PC-3 (cell line): ENCODE data around the gene DMD. TPM values are rescaled to one million over a fixed set of nuclear protein-coding genes. Genes with fewer than 3 reads are reported as not detected.
"Not testable (repeated sequence)": the region's sequence is repeated elsewhere in the genome, so short reads cannot be mapped to it uniquely, and the experiment has no call there.

Experiments
- ATAC-seq: fragments of 200-7000 bp; cut with Tn5 transposase; 2 replicates; pipeline ENCODE4 v1.9.1; 2020; ENCODE audit warnings: mild to moderate bottlenecking, moderate library complexity
- BruUV-seq: library from RNA; stranded (reverse); fragments of 400-500 nt; replicated peaks from 2 replicates; lab custom pipeline; 2021; lab: Mats Ljungman, UMichigan
- CTCF ChIA-PET: fragments of 300-600 bp; sonication (Branson Sonifier 250); formaldehyde crosslinking; loops from one replicate; lab custom pipeline; 2022; ENCODE audit warnings: antibody characterized with exemption; lab: Charles Lee
- POLR2A ChIA-PET: fragments of 300-600 bp; sonication (Branson Sonifier 250); formaldehyde crosslinking; loops from one replicate; lab custom pipeline; 2022; ENCODE audit warnings: antibody characterized with exemption; ENCODE audit not compliant: unreplicated experiment; lab: Charles Lee
- DNase-seq: peaks from one replicate; pipeline ENCODE4 v3.0.0-alpha.2; 2015
- H2AFZ ChIP-seq: fragments of 300-600 bp; sonication (generic); 2 replicates; pipeline ENCODE4 v1.6.0; 2016; ENCODE audit warnings: antibody characterized with exemption, low read length
- H3F3A ChIP-seq: fragments of 300-600 bp; sonication (generic); one replicate; pipeline ENCODE4 v1.6.0; 2017; ENCODE audit warnings: antibody characterized with exemption, low read length, control low read depth, mild to moderate bottlenecking; ENCODE audit not compliant: unreplicated experiment
- H3K27ac ChIP-seq: fragments of 300-600 bp; sonication (generic); 2 replicates; pipeline ENCODE4 v1.5.1; 2016; ENCODE audit warnings: mild to moderate bottlenecking, low read length
- H3K27me3 ChIP-seq: fragments of 300-600 bp; sonication (generic); 2 replicates; pipeline ENCODE4 v1.6.1; 2016; ENCODE audit warnings: low read length, mixed read lengths
- H3K36me3 ChIP-seq: fragments of 300-600 bp; sonication (generic); 2 replicates; pipeline ENCODE4 v1.6.1; 2016; ENCODE audit warnings: low read depth, mixed run types, low read length, mixed read lengths
- H3K4me1 ChIP-seq: fragments of 300-600 bp; sonication (generic); 2 replicates; pipeline ENCODE4 v1.5.1; 2016; ENCODE audit warnings: low read length; ENCODE audit not compliant: insufficient read depth
- H3K4me2 ChIP-seq: fragments of 300-600 bp; sonication (generic); 2 replicates; pipeline ENCODE4 v1.6.0; 2016; ENCODE audit warnings: low read length
- H3K4me3 ChIP-seq: fragments of 300-600 bp; sonication (generic); 2 replicates; pipeline ENCODE4 v1.5.1; 2016; ENCODE audit warnings: mild to moderate bottlenecking, low read length, mixed read lengths
- H3K79me2 ChIP-seq: fragments of 300-600 bp; sonication (generic); 2 replicates; pipeline ENCODE4 v1.6.1; 2017; ENCODE audit warnings: low read length, mixed read lengths
- H3K9ac ChIP-seq: fragments of 300-600 bp; sonication (generic); 2 replicates; pipeline ENCODE4 v1.6.0; 2016; ENCODE audit warnings: mild to moderate bottlenecking, low read length
- H3K9me2 ChIP-seq: fragments of 300-600 bp; sonication (generic); replicated peaks from 2 replicates; pipeline ENCODE4 v1.6.1; 2016; ENCODE audit warnings: mixed run types, low read length, mixed read lengths
- H3K9me3 ChIP-seq: fragments of 300-600 bp; sonication (generic); 2 replicates; pipeline ENCODE4 v1.6.1; 2016; ENCODE audit warnings: low read length, mixed read lengths
- H4K20me1 ChIP-seq: fragments of 300-600 bp; sonication (generic); 2 replicates; pipeline ENCODE4 v1.6.1; 2016; ENCODE audit warnings: low read length, mixed read lengths
- CTCF ChIP-seq: fragments of 300-600 bp; sonication (generic); conservative IDR thresholded peaks from 2 replicates; pipeline ENCODE4 v1.5.1; 2017; ENCODE audit warnings: antibody characterized with exemption, low read depth, mild to moderate bottlenecking, low read length
- EZH2 ChIP-seq: fragments of 300-600 bp; sonication (generic); IDR thresholded peaks from one replicate; pipeline ENCODE4 v1.6.1; 2017; ENCODE audit warnings: antibody characterized with exemption, mild to moderate bottlenecking, low read length; ENCODE audit not compliant: unreplicated experiment
- EZH2phosphoT487 ChIP-seq: fragments of 300-600 bp; sonication (generic); IDR thresholded peaks from 2 replicates; pipeline ENCODE4 v1.6.1; 2018; ENCODE audit warnings: mild to moderate bottlenecking, antibody characterized with exemption, low read length, borderline replicate concordance
- intact Hi-C: fragments of 100-400 bp; cut with micrococcal nuclease; formaldehyde crosslinking; loops from 2 replicates; pipeline ENCODE4 v1.9.0; 2023
- total RNA-seq: library from RNA; depleted of rRNA; stranded (reverse); fragments of >200 nt; gene quantifications from 2 replicates; pipeline ENCODE4 v1.2.3, GENCODE V29; 2014

DMD gene
- total RNA-seq, 1 experiment from 2014 or later: not detected

- Histone ChIP-seq H3K27me3 (no peaks in the 10 kb centered on the region), H3K36me3 (no peaks in the 10 kb centered on the region), H3K9ac (no peak overlapping the region), H3K9me3 (no peaks in the 10 kb centered on the region), H3K79me2 (no peaks in the 10 kb centered on the region), H3K9me2 (no peaks in the 10 kb centered on the region), H2AFZ (no peak overlapping the region), H3K4me1 (no peaks in the 10 kb centered on the region), H3K27ac (no peak overlapping the region), H3K4me2 (no peak overlapping the region), H4K20me1 (no peaks in the 10 kb centered on the region), H3K4me3 (no peak overlapping the region), H3F3A (no peaks in the 10 kb centered on the region)
- DNase-seq: no peak
- intact Hi-C loops: no loop called here
- no TSS peak for BruUV-seq
- no peak for TF ChIP-seq EZH2phosphoT487
- no peak for TF ChIP-seq CTCF
- no peak for TF ChIP-seq EZH2
- CTCF ChIA-PET: no interaction called here
- no peak for ATAC-seq
- POLR2A ChIA-PET: no interaction called here
These were observed 943.1 kb downstream of the DMD start for GRCh38 chrX:32268207-32268606.

GRCh38 chrX:32267796-32268195 lies 943.6 kb downstream of the DMD start:
- TF ChIP-seq EZH2phosphoT487: no peak
- TF ChIP-seq EZH2: no peak
- TF ChIP-seq CTCF: no peak
- Histone ChIP-seq H3K4me1 (no peaks in the 10 kb centered on the region), H3K36me3 (no peaks in the 10 kb centered on the region), H2AFZ (no peak overlapping the region), H3F3A (no peaks in the 10 kb centered on the region), H4K20me1 (no peaks in the 10 kb centered on the region), H3K9ac (no peak overlapping the region), H3K27me3 (no peaks in the 10 kb centered on the region), H3K4me3 (no peak overlapping the region), H3K4me2 (no peak overlapping the region), H3K79me2 (no peaks in the 10 kb centered on the region), H3K9me3 (no peaks in the 10 kb centered on the region), H3K27ac (no peak overlapping the region), H3K9me2 (no peaks in the 10 kb centered on the region)
- no TSS peak for BruUV-seq
- intact Hi-C loops: no loop called here
- CTCF ChIA-PET: no interaction called here
- no peak for DNase-seq
- POLR2A ChIA-PET: no interaction called here
- no peak for ATAC-seq

- ATAC-seq, H3K27ac ChIP-seq, H3K9ac ChIP-seq, intact Hi-C loops, H3K4me1 ChIP-seq, H3K27me3 ChIP-seq, H3K9me2 ChIP-seq, H3K4me3 ChIP-seq, H4K20me1 ChIP-seq, H3K9me3 ChIP-seq, CTCF ChIA-PET, H2AFZ ChIP-seq, H3K79me2 ChIP-seq, H3K36me3 ChIP-seq, POLR2A ChIA-PET, H3K4me2 ChIP-seq, BruUV-seq, H3F3A ChIP-seq: not testable (repeated sequence)
- peak; percentile 16 for DNase-seq
- TF ChIP-seq CTCF: 0 out of 2 replicates have a peak, but pooled peaks have one; percentile 18
These were observed 964.7 kb downstream of the DMD start for GRCh38 chrX:32246675-32247074.
